ENCODE results near the gene DCAF6.

The DCAF6 gene

GRCh38 chr1:168087696-168088095, 151.2 kb downstream of the DCAF6 start:
- no peak for DNase-seq (ENCODE audit: low read depth in 2 of 2)

- no peak for DNase-seq (ENCODE audit: low read depth in 2 of 2)
Measured at GRCh38 chr1:168088511-168089325, 152.2 kb downstream of the DCAF6 start.

- no peak for DNase-seq (ENCODE audit: low read depth in 2 of 2)
Measured at GRCh38 chr1:168089326-168089978, 153.0 kb downstream of the DCAF6 start.

GRCh38 chr1:168089979-168090337, 153.5 kb downstream of the DCAF6 start:
- DNase-seq (ENCODE audit: low read depth in 2 of 2) = no peak

GRCh38 chr1:168090395-168090794, 153.9 kb downstream of the DCAF6 start:
- no peak for DNase-seq (ENCODE audit: low read depth in 2 of 2)

- DNase-seq (ENCODE audit: low read depth in 2 of 2) = no peak
Measured at GRCh38 chr1:168091063-168091462, 154.6 kb downstream of the DCAF6 start.

GRCh38 chr1:168091720-168092550, 155.5 kb downstream of the DCAF6 start:
- no peak for DNase-seq (ENCODE audit: low read depth in 2 of 2)

- no peak for DNase-seq (ENCODE audit: low read depth in 2 of 2)
Measured at GRCh38 chr1:168092566-168093355, 156.3 kb downstream of the DCAF6 start.

GRCh38 chr1:168093616-168094015, 157.1 kb downstream of the DCAF6 start:
- no peak for DNase-seq (ENCODE audit: low read depth in 2 of 2)

- no peak for DNase-seq (ENCODE audit: low read depth in 2 of 2)
Measured at GRCh38 chr1:168095476-168095875, 159.0 kb downstream of the DCAF6 start.

- DNase-seq (ENCODE audit: low read depth in 2 of 2) = no peak
Measured at GRCh38 chr1:168096296-168097165, 160.0 kb downstream of the DCAF6 start.

- DNase-seq (ENCODE audit: low read depth in 2 of 2) = no peak
Measured at GRCh38 chr1:168097921-168098528, 161.5 kb downstream of the DCAF6 start.

- no peak for DNase-seq (ENCODE audit: low read depth in 2 of 2)
Measured at GRCh38 chr1:168098534-168099320, 162.2 kb downstream of the DCAF6 start.

- no peak for DNase-seq (ENCODE audit: low read depth in 2 of 2)
Measured at GRCh38 chr1:168099337-168099801, 162.9 kb downstream of the DCAF6 start.

GRCh38 chr1:168100315-168101002, 164.0 kb downstream of the DCAF6 start:
- DNase-seq (ENCODE audit: low read depth in 2 of 2) = no peak

- DNase-seq (ENCODE audit: low read depth in 2 of 2) = no peak
Measured at GRCh38 chr1:168101336-168101735, 164.9 kb downstream of the DCAF6 start.

- no peak for DNase-seq (ENCODE audit: low read depth in 2 of 2)
Measured at GRCh38 chr1:168102487-168102886, 166.0 kb downstream of the DCAF6 start.

GRCh38 chr1:168104535-168104934, 168.1 kb downstream of the DCAF6 start:
- DNase-seq (ENCODE audit: low read depth in 2 of 2) = no peak

GRCh38 chr1:168105846-168106245, 169.4 kb downstream of the DCAF6 start:
- no peak for DNase-seq (ENCODE audit: low read depth in 2 of 2)

All from activated CD4-positive, alpha-beta T cell treated with anti-CD3 and anti-CD28 coated beads for 24 hours (primary cell).